H1 (cell line): Measurements from ENCODE around the gene SECISBP2. TPM values are rescaled to one million over a fixed set of nuclear protein-coding genes. Genes with fewer than 3 reads are reported as not detected.

Experiments
- GABPA ChIP-seq: IDR thresholded peaks from 2 replicates; pipeline ENCODE4 v1.6.1; 2011; ENCODE audit warnings: mild to moderate bottlenecking, low read length, moderate library complexity, borderline replicate concordance; ENCODE audit not compliant: insufficient read depth
- HDAC2 ChIP-seq, 2 experiments: fragments of 300-600 bp in 1 of 2; sonication (generic) in 1 of 2; IDR thresholded peaks; 2 replicates each; pipeline ENCODE4 v1.6.1; 2011 to 2012; ENCODE audit warnings: low read depth in 2 of 2, low read length in 2 of 2, mild to moderate bottlenecking in 2 of 2, moderate library complexity in 2 of 2, borderline replicate concordance in 1 of 2, inconsistent platforms in 1 of 2
- SIRT6 ChIP-seq: IDR thresholded peaks from one replicate; pipeline ENCODE4 v1.7.1; 2012; ENCODE audit warnings: low read length, inconsistent platforms
- polyA plus RNA-seq, 7 experiments: library from polyadenylated mRNA; depleted of rRNA in 3 of 7; stranded (reverse) in 5 of 7; unstranded in 2 of 7; fragments of >200 nt in 5 of 7; fragments of 200-250 nt in 2 of 7; gene quantifications; 1 replicate in 5 of 7; 2 replicates in 1 of 7; 4 replicates in 1 of 7; pipeline versions ENCODE4 v1.2.1 to v1.2.3, GENCODE V29; 2011 to 2013; ENCODE audit warnings: missing spikeins in 2 of 7, mixed read lengths in 2 of 7
- total RNA-seq: library from RNA; stranded (reverse); fragmentation: NEBNext Ultra II Directional; extraction: Animal tissue kit (Norgen Biotek cat#: 25700); gene quantifications from 2 replicates; pipeline ENCODE4 v1.2.1, GENCODE V29; 2021

Gene SECISBP2
- total and polyA plus RNA-seq, 2 of the 8 experiments (the other 6 are each of a cell fraction or from before 2014, with no cell fraction given) = 39.0 to 61.7 TPM

- TF ChIP-seq HDAC2 (IDR thresholded peaks at IDR 0.05; ENCODE audit: borderline replicate concordance in 1 of 2, low read depth in 2 of 2, low read length in 2 of 2) = no peak
- no peak for TF ChIP-seq SIRT6
- TF ChIP-seq GABPA = no peak
Observed at GRCh38 chr9:89402695-89403427, 84.6 kb downstream of the SECISBP2 start (continued).
